ENCODE measurements around the gene ICE2. TPM values are rescaled to one million over a fixed set of nuclear protein-coding genes. Genes with fewer than 3 reads are reported as not detected.

The ICE2 gene
- total and polyA plus RNA-seq, 2 of the 8 experiments (the other 6 are each of a cell fraction or from before 2014, with no cell fraction given): 40.0 to 87.3 TPM

- DNase-seq (ENCODE audit: low read depth in 1 of 2, low spot score in 2 of 2): no peak
- CTCF ChIA-PET (ENCODE audit: partially characterized antibody): interaction anchor here (1.1 kb wide), 1 partner anchor 68 kb away, joined by 4 read pairs; no protein-coding TSS in a partner anchor
- no peak overlapping the region for H3K27ac ChIP-seq (ENCODE audit: low read depth, low read length)
These were observed 52.0 kb downstream of the ICE2 start for GRCh38 chr15:60426870-60427508.

More at GRCh38 chr15:60426870-60427508, 52.0 kb downstream of the ICE2 start:
- H2BK12ac ChIP-seq (ENCODE audit: low read depth, low read length): no peak overlapping the region
- H3K4me1 ChIP-seq (replicated peaks in 1 of 4; ENCODE audit: control insufficient read depth in 3 of 4, insufficient read depth in 4 of 4, low read length in 3 of 4): no peaks in the 10 kb centered on the region
- H3K36me3 ChIP-seq (ENCODE audit: control insufficient read depth in 2 of 4, insufficient read depth in 4 of 4, low read length in 3 of 4): peaks cover 0 to 26% (median 0%) of the 10 kb centered on the region in 4 experiments; a peak in 4 of 8 replicates
- no peak overlapping the region for H3K23ac ChIP-seq (ENCODE audit: insufficient read length)
- no peak for FAIRE-seq
- no peak overlapping the region for H2BK20ac ChIP-seq (ENCODE audit: low read length)
- H4K91ac ChIP-seq (replicated peaks; ENCODE audit: insufficient read length, low read length): no peak overlapping the region
- 90% methylated on average over 2 of the region's 2 CpGs; no CpG with 5 or more reads in 1 of the 2 experiments for WGBS, 2 experiments (ENCODE audit: extremely low coverage in 1 of 2, insufficient coverage in 1 of 2, insufficient read length in 1 of 2, insufficient replicate concordance in 2 of 2, low coverage in 1 of 2, low lambda C conversion rate in 2 of 2, missing lambda C conversion rate in 1 of 2)
- no peak overlapping the region for H3K4ac ChIP-seq (replicated peaks; ENCODE audit: insufficient read length, low read depth, low read length)
- POLR2A ChIA-PET (ENCODE audit: partially characterized antibody): interaction anchor here (1.0 kb wide), 1 partner anchor 8 kb away, joined by 3 read pairs; no protein-coding TSS in a partner anchor
- H4K8ac ChIP-seq (ENCODE audit: extremely low read depth, insufficient read depth, low read length): no peak overlapping the region
- H3K27me3 ChIP-seq (replicated peaks in 1 of 4; ENCODE audit: control insufficient read depth in 3 of 4, extremely low read depth in 1 of 4, insufficient read depth in 3 of 4, low read length in 3 of 4): no peaks in the 10 kb centered on the region
- H3K79me1 ChIP-seq (ENCODE audit: low read depth, low read length): no peaks in the 10 kb centered on the region
- no peak overlapping the region for H3K18ac ChIP-seq (ENCODE audit: extremely low read depth, low read length)
- no peak overlapping the region for H2AFZ ChIP-seq (ENCODE audit: low read length)
- H4K5ac ChIP-seq (ENCODE audit: insufficient read length, low read depth, low read length): no peak overlapping the region
- H4K20me1 ChIP-seq (replicated peaks in 1 of 2; ENCODE audit: control insufficient read depth in 1 of 2, insufficient read depth in 2 of 2, low read length in 2 of 2): no peaks in the 10 kb centered on the region
- H2AK5ac ChIP-seq (ENCODE audit: low read depth, low read length): no peak overlapping the region
- H2BK5ac ChIP-seq (ENCODE audit: low read depth, low read length): no peak overlapping the region
- H3K56ac ChIP-seq (replicated peaks; ENCODE audit: insufficient read length, low read depth, low read length): no peak overlapping the region
- no peaks in the 10 kb centered on the region for H3K9me3 ChIP-seq (ENCODE audit: insufficient read depth in 2 of 2, low read depth in 1 of 2, low read length in 1 of 2)
- H2BK15ac ChIP-seq (ENCODE audit: low read length): no peak overlapping the region
- H3K23me2 ChIP-seq (ENCODE audit: low read depth, low read length): no peaks in the 10 kb centered on the region
- H3K9ac ChIP-seq (replicated peaks in 1 of 4; ENCODE audit: extremely low read depth in 1 of 4, low read depth in 3 of 4, low read length in 3 of 4): no peak overlapping the region
- H2BK120ac ChIP-seq (replicated peaks; ENCODE audit: low read depth, low read length): no peak overlapping the region
- no peak for TF ChIP-seq BRCA1 (IDR thresholded peaks at IDR 0.05; ENCODE audit: low read depth, low read length)
- no peak for TF ChIP-seq TAF7 (optimal IDR thresholded peaks at IDR 0.05; ENCODE audit: borderline replicate concordance, low read depth, low read length)
- no peak for TF ChIP-seq RNF2 (IDR thresholded peaks at IDR 0.05; ENCODE audit: borderline replicate concordance, low read depth, low read length, missing control alignments, poor library complexity, severe bottlenecking)
- TF ChIP-seq CREB1 (IDR thresholded peaks at IDR 0.05): no peak
- no peak for TF ChIP-seq SRF (IDR thresholded peaks at IDR 0.05; ENCODE audit: low read depth, low read length)
- no peak for TF ChIP-seq CHD2 (IDR thresholded peaks at IDR 0.05; ENCODE audit: low read length)
- no peak for TF ChIP-seq GTF2F1 (IDR thresholded peaks at IDR 0.05; ENCODE audit: borderline replicate concordance, low read depth, low read length)
- TF ChIP-seq ATF3 (IDR thresholded peaks at IDR 0.05; ENCODE audit: insufficient read depth, low read depth, low read length): no peak
- TF ChIP-seq JUN (IDR thresholded peaks at IDR 0.05; ENCODE audit: low read depth, low read length): no peak
- TF ChIP-seq EGR1 (IDR thresholded peaks at IDR 0.05; ENCODE audit: borderline replicate concordance, low read depth, low read length): no peak
- no peak for TF ChIP-seq SIRT6 (IDR thresholded peaks at IDR 0.05; ENCODE audit: low read length)
- no peak for TF ChIP-seq SIX5 (IDR thresholded peaks at IDR 0.05; ENCODE audit: low read depth, low read length)
- no peak for TF ChIP-seq BACH1 (IDR thresholded peaks at IDR 0.05; ENCODE audit: low read length)
- H3K14ac ChIP-seq (ENCODE audit: insufficient read length): no peak overlapping the region
- no peak overlapping the region for H3K4me2 ChIP-seq (ENCODE audit: insufficient read depth in 1 of 2, low read depth in 2 of 2, low read length in 2 of 2)
- no peaks in the 10 kb centered on the region for H3K79me2 ChIP-seq (ENCODE audit: control insufficient read depth in 1 of 2, insufficient read depth in 2 of 2, low read length in 2 of 2)
- H3K4me3 ChIP-seq (ENCODE audit: extremely low read depth in 1 of 4, insufficient read depth in 2 of 4, low read depth in 3 of 4, low read length in 4 of 4): no peak overlapping the region

Data from H1 (cell line).